K562 (cell line): Measurements from ENCODE around the gene MIER2. TPM values are rescaled to one million over a fixed set of nuclear protein-coding genes. Genes with fewer than 3 reads are reported as not detected.

Source experiments
- CC2D1A ChIP-seq: fragments of 450-650 bp; IDR thresholded peaks from 2 replicates; pipeline ENCODE4 v1.6.1; 2017; ENCODE audit warnings: mild to moderate bottlenecking
- CHD4 ChIP-seq: fragments of 200-600 bp; sonication (generic); IDR thresholded peaks from 3 replicates; pipeline ENCODE4 v1.6.1; 2012; ENCODE audit warnings: low read depth, mild to moderate bottlenecking, mixed read lengths, low read length, inconsistent platforms; ENCODE audit not compliant: insufficient read depth, insufficient replicate concordance, poor library complexity, severe bottlenecking
- CREM ChIP-seq: IDR thresholded peaks from 2 replicates; pipeline ENCODE4 v1.6.1; 2014; ENCODE audit warnings: antibody characterized with exemption, low read depth
- E2F6 ChIP-seq, 2 experiments: IDR thresholded peaks; 2 replicates each; pipeline ENCODE4 v1.6.1; 2011; ENCODE audit warnings: borderline replicate concordance in 1 of 2, control low read depth in 1 of 2, low read depth in 1 of 2, low read length in 1 of 2, mild to moderate bottlenecking in 1 of 2, mixed read lengths in 1 of 2, moderate library complexity in 1 of 2; ENCODE audit not compliant: insufficient read depth in 1 of 2, insufficient read length in 1 of 2, poor library complexity in 1 of 2, severe bottlenecking in 1 of 2; ENCODE audit errors: extremely low read depth in 1 of 2
- KHSRP ChIP-seq: fragments of 450-650 bp; IDR thresholded peaks from 2 replicates; pipeline ENCODE4 v1.6.1; 2017
- PCBP1 ChIP-seq: fragments of 200-400 bp; formaldehyde crosslinking; IDR thresholded peaks from 2 replicates; pipeline ENCODE4 v1.6.1; 2018; ENCODE audit warnings: mild to moderate bottlenecking, low read depth, low read length; ENCODE audit not compliant: poor library complexity, severe bottlenecking
- RCOR1 ChIP-seq, 2 experiments: IDR thresholded peaks; 2 replicates each; pipeline ENCODE4 v1.6.1; 2012; ENCODE audit warnings: low read depth in 2 of 2, low read length in 2 of 2, borderline replicate concordance in 1 of 2, improper control_type of control experiment in 1 of 2
- SP1 ChIP-seq: sonication (generic); formaldehyde crosslinking; IDR thresholded peaks from 2 replicates; pipeline ENCODE4 v1.8.1; 2022; ENCODE audit warnings: mild to moderate bottlenecking, missing genetic modification reagents
- TAF9B ChIP-seq: fragments of 450-650 bp; IDR thresholded peaks from 2 replicates; pipeline ENCODE4 v1.6.1; 2018; ENCODE audit warnings: mild to moderate bottlenecking; ENCODE audit not compliant: partially characterized antibody
- TEAD4 ChIP-seq, 2 experiments: sonication (generic) in 1 of 2; formaldehyde crosslinking in 1 of 2; IDR thresholded peaks; 2 replicates each; pipeline versions ENCODE4 v1.6.1 to v1.8.0; 2012 to 2022; ENCODE audit warnings: borderline replicate concordance in 1 of 2, inconsistent platforms in 1 of 2, low read length in 1 of 2, mild to moderate bottlenecking in 1 of 2, missing genetic modification reagents in 1 of 2
- YY1 ChIP-seq, 3 experiments: IDR thresholded peaks; 2 replicates each; pipeline ENCODE4 v1.6.1; 2011; ENCODE audit warnings: low read length in 2 of 3, mild to moderate bottlenecking in 2 of 3, moderate library complexity in 2 of 3, borderline replicate concordance in 1 of 3, control low read depth in 1 of 3, low read depth in 1 of 3; ENCODE audit not compliant: insufficient read depth in 3 of 3, insufficient replicate concordance in 2 of 3, control insufficient read depth in 1 of 3, insufficient read length in 1 of 3; ENCODE audit errors: extremely low read depth in 1 of 3
- ZC3H4 ChIP-seq: sonication (generic); formaldehyde crosslinking; IDR thresholded peaks from 2 replicates; pipeline ENCODE4 v1.9.0; 2021; ENCODE audit warnings: missing genetic modification reagents, borderline replicate concordance
- ZNF253 ChIP-seq: fragments of 250-450 bp; sonication (Bioruptor Pico); conservative IDR thresholded peaks from 2 replicates; pipeline ENCODE4 v1.6.1; 2021; ENCODE audit warnings: mild to moderate bottlenecking
- ZNF395 ChIP-seq: fragments of 200-800 bp; sonication (Bioruptor generic); IDR thresholded peaks from 2 replicates; pipeline ENCODE4 v1.6.1; 2017; ENCODE audit warnings: missing genetic modification characterization, missing compliant biosample characterization
- ZNF583 ChIP-seq: fragments of 250-450 bp; sonication (Bioruptor Pico); IDR thresholded peaks from 2 replicates; pipeline ENCODE4 v1.4.0; 2020
- polyA plus RNA-seq, 8 experiments: library from polyadenylated mRNA; depleted of rRNA in 4 of 8; stranded (reverse) in 5 of 8; unstranded in 3 of 8; fragments of >200 nt; fragmentation: Nextera tagmentation in 2 of 8; fragmentation: Illumina TruSeq in 1 of 8; extraction: Ambion mirVana in 2 of 8; extraction: Trizol in 1 of 8; gene quantifications; 2 replicates each; pipeline versions ENCODE4 v1.2.1 to v1.2.3, GENCODE V29; 2011 to 2014; ENCODE audit warnings: inconsistent platforms in 1 of 8, missing spikeins in 1 of 8
- total RNA-seq, 7 experiments: library from RNA; depleted of rRNA in 6 of 7; stranded (reverse); fragments of >200 nt in 6 of 7; fragmentation: Illumina TruSeq in 2 of 7; extraction: Trizol in 2 of 7; gene quantifications; 2 replicates each; pipeline versions ENCODE4 v1.2.1 to v1.2.3, GENCODE V29; 2011 to 2021; ENCODE audit warnings: low replicate concordance in 1 of 7
- TF ChIP-seq, protein P1 (sequence below), 2 experiments: fragments of 150-350 bp in 1 of 2; IDR thresholded peaks; 2 replicates each; pipeline ENCODE4 v1.6.1; 2012 to 2016; ENCODE audit warnings: low read depth in 2 of 2, low read length in 2 of 2, mild to moderate bottlenecking in 1 of 2, moderate library complexity in 1 of 2

Gene MIER2
- total and polyA plus RNA-seq, 9 of the 15 experiments (the other 6 are each of a cell fraction or from before 2014, with no cell fraction given) = 0.46 to 34.7 (median 15.6) TPM

GRCh38 chr19:344625-345319 is at the start of gene MIER2 (continued):
- TF ChIP-seq, protein P1, sequence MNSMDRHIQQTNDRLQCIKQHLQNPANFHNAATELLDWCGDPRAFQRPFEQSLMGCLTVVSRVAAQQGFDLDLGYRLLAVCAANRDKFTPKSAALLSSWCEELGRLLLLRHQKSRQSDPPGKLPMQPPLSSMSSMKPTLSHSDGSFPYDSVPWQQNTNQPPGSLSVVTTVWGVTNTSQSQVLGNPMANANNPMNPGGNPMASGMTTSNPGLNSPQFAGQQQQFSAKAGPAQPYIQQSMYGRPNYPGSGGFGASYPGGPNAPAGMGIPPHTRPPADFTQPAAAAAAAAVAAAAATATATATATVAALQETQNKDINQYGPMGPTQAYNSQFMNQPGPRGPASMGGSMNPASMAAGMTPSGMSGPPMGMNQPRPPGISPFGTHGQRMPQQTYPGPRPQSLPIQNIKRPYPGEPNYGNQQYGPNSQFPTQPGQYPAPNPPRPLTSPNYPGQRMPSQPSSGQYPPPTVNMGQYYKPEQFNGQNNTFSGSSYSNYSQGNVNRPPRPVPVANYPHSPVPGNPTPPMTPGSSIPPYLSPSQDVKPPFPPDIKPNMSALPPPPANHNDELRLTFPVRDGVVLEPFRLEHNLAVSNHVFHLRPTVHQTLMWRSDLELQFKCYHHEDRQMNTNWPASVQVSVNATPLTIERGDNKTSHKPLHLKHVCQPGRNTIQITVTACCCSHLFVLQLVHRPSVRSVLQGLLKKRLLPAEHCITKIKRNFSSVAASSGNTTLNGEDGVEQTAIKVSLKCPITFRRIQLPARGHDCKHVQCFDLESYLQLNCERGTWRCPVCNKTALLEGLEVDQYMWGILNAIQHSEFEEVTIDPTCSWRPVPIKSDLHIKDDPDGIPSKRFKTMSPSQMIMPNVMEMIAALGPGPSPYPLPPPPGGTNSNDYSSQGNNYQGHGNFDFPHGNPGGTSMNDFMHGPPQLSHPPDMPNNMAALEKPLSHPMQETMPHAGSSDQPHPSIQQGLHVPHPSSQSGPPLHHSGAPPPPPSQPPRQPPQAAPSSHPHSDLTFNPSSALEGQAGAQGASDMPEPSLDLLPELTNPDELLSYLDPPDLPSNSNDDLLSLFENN (IDR thresholded peaks at IDR 0.05; ENCODE audit: low read depth in 2 of 2, low read length in 2 of 2) = peak in 1 of 2 experiments; percentile 17; a peak in 1 of 4 replicates
- TF ChIP-seq ZNF395 = 0 out of 2 replicates have a peak, but pooled peaks have one; percentile 10
- peak in 2 of 3 experiments; percentile 87 to 91 for TF ChIP-seq YY1 (IDR thresholded peaks at IDR 0.05; ENCODE audit: borderline replicate concordance in 1 of 3, control insufficient read depth in 1 of 3, extremely low read depth in 1 of 3, insufficient read depth in 3 of 3, insufficient read length in 1 of 3, insufficient replicate concordance in 2 of 3, low read depth in 1 of 3, low read length in 2 of 3)
- 0 out of 2 replicates have a peak, but pooled peaks have one; percentile 37 for TF ChIP-seq ZNF583 (CRISPR knock-in tag)
- TF ChIP-seq KHSRP = no peak
- TF ChIP-seq TEAD4 (IDR thresholded peaks at IDR 0.05; ENCODE audit: low read length) = no peak
- no peak for TF ChIP-seq TEAD4 (CRISPR knock-in tag; IDR thresholded peaks at IDR 0.05; ENCODE audit: borderline replicate concordance)
- no peak for TF ChIP-seq CC2D1A
- TF ChIP-seq CHD4 = peak; percentile 40
- no peak for TF ChIP-seq ZNF253 (CRISPR knock-in tag)
- no peak for TF ChIP-seq PCBP1
- peak; percentile 63; the same call in 1 of the 2 replicates for TF ChIP-seq SP1
- TF ChIP-seq ZC3H4 (CRISPR knock-in tag) = no peak
- peak; percentile 35 for TF ChIP-seq CREM
- peak; percentile 79 to 89 for TF ChIP-seq E2F6 (IDR thresholded peaks at IDR 0.05; ENCODE audit: borderline replicate concordance in 1 of 2, extremely low read depth in 1 of 2, insufficient read depth in 1 of 2, insufficient read length in 1 of 2, low read depth in 1 of 2, low read length in 1 of 2, poor library complexity in 1 of 2, severe bottlenecking in 1 of 2)
- no peak for TF ChIP-seq TAF9B
- 0 out of 4 replicates have a peak, but pooled peaks of 1 of the 2 experiments have one; percentile 18 for TF ChIP-seq RCOR1 (IDR thresholded peaks at IDR 0.05; ENCODE audit: borderline replicate concordance in 1 of 2, low read depth in 2 of 2, low read length in 2 of 2)
